Activated naive CD4-positive, alpha-beta T cell treated with anti-CD3 and anti-CD28 coated beads, Interleukin-2, amount 50 U/mL, for 16 hours (primary cell): Measurements from ENCODE around the gene CENPB.

ENCODE experiments used
- DNase-seq: peaks from one replicate; pipeline ENCODE4 v3.0.0-alpha.2; 2020

The CENPB gene

DNA sequence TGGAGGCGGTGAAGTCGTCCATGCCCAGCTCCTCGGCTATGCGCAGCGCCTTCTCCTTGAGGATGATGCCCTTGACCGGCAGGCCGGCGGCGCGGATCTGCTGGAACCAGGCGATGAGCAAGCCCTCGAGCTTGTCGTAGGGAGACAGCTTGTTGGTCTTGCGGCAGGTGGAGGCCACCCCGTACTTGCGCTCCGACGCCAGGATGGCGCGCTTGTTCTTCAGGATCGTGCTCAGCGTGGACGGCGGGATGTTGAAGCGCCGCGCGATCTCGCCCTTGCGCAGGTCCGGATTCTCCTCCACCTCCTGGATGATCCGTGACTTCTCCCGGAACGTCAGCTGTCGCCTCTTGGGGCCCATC, 435 bp downstream of the CENPB start:
- DNase-seq: peak; percentile 47

DNA sequence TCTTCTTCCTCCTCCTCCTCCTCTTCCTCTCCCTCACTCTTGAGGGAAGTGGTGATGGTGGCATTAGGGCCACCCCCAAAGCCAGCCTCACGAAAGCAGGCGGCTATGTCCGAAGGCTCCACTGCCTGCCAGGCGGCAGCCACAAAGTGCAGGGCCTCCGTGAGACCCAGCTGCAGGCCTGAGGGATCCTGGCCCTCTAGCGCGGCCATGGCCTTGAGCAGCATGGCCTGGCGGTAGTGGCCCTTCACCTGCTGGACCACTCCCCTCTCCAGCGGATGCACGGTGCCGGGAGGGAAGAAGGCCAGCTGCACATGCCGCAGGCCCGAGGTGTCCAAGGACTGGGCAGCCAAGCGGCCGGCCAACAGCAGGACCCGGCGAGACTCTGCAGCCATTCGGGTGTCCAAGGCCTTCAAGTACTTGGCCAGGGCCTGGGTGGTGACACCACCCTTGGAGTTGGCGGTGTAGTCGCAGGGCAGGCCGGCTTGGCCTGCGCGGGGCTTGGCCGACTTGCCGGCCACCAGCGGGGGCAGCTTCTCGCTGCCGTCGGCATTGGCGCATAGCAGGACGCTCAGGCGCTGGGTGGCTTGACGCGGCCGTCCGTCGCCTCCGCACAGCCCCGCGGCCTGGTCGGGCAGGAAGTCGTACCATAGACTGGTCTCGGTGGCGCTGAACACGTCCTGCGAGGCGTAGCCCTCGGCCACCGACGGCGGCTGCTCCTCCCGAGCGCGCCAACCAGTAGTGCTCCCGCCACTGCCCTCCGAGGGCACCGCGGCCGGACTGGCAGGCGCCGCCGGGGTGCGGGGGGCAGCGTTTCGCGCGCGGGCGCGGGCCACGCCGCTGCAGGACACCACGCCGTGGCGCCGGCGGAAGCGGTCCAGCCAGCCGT, 1.1 kb downstream of the CENPB start:
- DNase-seq: no peak

DNA sequence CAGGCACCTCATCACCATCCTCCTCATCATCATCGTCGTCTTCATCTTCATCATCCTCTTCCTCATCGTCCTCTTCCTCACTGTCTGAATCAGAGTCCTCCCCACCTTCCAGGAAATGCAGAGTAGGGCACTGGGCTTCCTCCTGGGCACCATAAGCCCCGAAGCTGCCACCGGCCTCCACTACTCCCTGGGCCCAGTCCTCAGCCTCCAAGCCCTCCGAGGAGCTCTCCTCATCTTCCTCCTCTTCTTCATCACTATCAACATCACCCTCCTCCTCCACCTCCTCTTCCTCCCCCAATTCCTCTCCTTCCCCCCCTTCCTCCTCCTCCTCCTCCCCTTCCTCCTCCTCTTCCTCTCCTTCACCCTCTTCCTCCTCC, 1.7 kb downstream of the CENPB start:
- no peak for DNase-seq

DNA sequence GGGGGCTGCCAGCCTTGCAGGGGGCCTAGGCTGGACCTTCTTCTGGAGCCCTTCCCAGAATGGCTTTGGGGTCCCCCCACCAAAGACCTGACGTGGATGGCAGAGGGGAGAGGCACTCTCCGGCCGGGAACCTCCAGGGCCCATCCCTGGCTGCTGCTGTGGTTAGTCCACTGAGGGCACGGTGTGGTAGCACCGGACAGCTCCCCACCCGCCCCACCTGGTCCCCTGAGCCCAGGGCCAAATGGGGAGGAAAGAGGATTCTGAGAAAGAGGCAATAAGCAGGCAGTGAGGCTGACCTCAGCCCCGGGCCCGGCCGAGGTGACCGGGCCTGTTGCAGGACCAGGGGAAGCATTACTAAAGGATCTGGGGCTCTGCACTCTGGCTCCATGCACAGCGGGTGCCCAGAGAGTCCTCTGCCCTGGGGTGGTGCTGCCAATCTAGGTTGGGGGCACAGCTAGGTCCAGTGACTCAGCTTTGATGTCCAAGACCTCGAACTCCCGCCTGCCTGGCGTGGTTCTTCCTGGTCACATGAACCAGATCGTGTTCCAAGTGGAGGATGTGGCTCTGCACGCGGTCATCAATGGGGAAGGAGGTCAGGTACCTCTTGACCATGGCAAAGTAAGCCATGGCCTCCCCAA, 2.2 kb downstream of the CENPB start:
- no peak for DNase-seq

DNA sequence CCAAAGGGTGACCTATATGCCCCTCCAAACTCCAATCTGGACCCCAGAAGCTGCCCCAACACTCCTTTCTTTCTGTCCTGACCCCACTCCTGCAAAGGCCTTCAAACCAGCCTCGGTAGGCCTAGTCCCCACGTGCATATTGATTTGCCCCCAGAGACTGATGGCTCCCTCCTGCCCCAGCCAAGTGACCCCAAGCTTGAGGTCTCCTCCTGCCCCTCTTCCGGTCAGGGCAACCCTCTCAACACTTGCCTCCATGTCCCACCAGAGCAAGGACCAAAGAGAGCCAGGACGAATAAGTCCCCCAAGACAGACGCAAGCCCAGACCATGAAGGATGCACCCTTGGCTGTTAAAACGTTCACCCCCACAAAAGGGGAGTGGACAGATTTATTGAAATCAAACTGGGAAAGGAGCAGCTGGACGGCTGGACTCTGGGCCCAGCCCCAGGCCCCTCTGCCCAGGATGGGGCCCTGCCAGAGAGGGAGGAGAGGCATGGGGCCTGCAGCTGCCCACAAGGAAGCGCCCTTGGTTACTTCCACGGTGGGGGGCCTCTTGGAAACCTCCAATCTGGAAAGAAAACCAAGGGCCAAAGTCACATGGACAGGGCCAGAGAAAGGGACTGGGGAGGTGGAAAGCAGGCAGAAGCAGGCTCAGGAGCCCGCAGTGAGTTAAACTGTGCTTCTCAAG, 2.9 kb downstream of the CENPB start:
- no peak for DNase-seq

DNA sequence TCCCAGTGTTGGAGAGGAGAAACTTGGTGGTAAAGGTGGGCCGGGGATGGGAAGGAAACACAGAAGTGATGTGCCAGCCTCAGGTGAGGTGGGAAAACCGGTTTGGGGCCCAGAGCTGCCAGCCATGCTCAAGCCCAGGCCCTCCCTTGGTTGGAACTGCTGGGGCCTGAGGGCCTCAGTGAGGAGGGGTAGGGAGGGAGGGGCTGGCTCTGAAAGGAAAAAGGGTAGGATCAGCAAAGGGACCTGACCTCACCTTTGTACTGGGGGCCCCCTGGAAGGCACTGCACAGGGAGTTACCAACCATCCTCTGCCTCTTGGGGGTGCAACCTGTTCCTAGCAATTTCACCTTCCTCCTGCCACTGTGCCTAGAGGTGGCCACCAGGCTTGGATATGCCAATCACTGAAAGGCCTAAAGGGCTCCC, 3.5 kb downstream of the CENPB start:
- no peak for DNase-seq

DNA sequence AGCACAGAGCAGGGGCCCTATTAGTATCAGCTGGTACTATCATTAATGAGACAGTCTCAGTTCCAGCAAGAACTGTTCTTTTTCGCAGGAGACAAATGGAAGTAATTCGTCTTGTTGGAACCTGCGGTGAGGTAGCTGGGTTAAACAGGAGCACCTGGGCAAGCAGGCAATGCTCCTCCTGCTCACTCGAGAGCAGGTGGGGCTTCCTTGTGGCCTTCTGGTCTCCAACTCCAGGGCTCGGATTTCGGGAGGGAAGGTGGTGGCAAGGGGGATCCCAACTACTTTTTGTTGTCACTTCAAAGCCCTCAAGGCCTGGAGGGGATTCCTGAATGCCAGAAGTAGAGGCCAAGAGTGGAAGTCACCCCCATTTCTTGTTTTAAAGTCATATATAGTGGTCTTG, 3.9 kb downstream of the CENPB start:
- no peak for DNase-seq

DNA sequence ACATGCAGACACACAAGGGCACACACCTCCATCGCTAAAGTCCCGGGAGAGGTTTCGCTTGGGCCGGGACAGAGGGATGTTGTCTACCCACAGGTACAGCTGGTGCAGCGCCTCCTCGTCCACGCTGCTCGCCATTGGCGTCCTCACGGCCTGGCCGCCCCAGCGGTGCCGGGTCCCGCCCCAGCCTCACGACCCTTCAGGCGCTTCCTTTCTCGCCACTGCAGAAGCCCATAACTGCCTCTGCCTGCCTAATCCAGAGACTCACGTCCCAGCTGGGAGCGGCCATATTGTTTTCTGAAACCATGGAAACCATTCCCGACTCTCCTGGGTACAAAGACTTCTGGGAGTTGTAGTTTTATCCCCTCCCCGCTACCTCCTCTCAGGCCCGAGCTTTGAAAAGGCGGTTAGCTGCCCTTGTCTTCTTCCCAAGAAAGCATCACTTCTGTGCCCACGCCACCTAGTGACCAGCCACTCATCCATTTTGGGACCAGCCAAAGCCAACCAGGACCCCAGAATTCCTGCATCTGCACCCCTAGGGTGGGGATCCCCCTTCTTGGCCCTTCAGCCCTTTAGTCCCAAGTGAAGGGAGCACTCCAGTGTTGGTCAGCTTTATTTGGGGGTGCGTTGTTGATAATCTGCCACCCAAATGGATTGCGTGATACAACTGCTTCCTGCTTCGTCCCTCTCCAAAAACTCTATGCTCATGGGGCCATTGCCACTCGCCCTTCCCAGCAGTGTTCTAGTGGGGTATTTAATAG, 5.2 kb downstream of the CENPB start, which contains the start of gene SPEF1:
Gene SPEF1, minus strand, starts transcription at position 296 of the 758 bp plus-strand sequence. Its CDS starts 161 bp downstream, at position 135.
- no peak for DNase-seq

DNA sequence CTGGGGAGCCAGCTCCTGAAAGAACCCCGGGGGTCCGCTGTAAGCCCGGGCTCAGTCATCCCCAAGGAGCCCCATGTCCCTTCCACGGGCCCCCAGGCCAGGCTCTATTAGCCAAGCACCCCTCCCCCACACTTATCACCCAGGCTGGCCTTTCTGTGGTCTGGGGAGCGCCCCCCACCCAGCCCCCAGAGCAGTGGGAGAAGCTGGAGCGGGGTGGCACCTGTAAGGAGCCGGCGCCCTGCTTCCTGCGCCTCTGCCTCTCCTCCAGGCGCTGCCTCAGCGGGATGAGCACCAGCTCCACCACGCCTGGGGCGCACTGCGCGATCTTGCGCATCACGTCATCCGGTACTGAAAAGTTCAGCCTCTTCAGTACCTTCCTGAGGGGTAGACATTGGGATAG, 7.6 kb downstream of the CENPB start:
- DNase-seq: no peak

DNA sequence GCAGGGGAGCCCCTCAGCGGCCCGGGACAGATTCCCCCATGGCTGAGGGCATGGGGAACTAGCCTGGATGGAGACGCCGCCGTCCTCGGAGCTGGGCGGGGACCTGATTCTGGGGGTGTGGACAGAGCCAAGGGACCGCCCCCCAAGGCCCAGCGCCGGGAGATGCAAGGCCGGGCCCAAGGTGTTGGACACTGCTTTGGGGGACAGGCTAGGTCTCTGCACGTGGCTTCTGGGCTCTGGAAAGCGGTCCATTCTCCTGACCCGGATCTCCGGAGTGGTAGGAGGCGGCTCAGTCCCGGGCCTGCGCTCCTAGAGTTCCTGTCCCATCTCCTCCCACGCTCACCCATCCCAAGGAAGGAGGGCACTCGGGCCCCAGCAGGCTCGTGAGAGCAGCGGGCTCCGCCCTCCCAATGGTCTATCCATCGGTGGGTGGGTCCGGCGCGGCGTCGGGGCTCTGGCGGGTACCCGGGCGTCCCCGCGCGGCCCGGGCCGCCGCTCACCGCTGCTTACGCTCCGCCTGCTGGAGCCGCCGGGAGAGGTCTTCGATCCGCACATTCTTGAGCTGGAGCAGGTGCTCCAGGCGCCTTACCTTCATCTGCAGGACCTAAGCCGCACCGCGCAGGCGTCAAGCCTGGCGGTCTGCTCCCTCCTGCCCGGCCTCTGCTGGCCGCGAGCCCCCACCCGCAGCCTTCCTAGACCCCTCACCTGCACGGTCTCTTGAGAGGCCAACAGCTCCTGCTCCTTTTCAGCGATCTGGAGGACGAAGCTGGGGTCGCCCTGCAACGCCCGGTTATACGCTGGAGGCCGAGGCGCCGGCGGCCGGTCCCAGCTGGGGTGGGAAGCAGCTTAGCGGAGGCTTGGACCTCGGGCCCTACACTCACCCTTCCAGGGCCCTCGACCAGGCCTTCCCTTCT, 8.6 kb downstream of the CENPB start:
- DNase-seq: no peak

DNA sequence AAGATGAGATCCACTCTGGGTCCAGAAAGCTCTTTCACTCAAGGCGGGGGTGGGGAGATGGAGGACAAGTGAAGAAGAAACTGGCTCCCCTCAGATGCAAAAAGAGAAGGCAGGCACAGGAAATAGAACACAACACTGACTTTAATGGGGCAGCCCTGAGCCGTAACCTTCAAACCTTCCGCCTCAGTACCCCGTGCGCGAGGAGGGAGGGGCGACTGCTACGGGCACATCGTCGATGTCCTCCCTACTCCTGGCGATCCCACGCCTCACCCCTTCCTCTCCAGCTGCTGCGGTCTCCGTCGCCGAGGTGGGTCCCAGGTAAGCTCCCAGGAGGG, 9.2 kb downstream of the CENPB start:
- DNase-seq: no peak

DNA sequence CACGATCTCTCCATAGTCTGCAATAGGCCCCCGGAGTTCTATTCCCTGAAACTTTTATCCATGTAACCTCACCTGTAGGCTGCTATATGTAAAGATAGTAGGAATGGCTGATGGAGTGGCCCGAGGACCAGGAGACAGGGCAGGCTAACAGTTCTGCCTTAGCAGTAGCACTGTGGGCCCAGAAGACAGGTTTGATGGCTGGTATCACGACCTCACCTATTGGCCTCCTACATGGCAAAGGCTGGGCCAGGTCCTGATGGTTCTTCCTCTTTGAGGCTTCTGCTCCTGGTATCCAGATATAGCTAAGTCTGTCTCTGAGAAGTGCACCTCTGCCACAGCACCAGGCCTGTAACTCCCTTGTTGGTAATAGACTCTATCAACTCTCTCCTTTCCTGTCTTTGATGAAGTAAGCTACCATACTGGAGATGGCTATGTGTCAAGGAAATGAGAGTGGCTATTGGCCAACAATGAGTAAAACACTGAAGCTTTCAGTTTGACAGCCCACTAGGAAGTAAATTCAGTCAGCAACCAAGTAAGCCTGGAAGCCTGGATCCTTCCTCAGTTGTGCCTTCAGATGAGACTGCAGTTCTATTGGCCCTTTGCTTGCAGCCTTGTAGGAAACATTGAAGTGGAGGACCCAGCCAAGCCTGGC, 11.0 kb downstream of the CENPB start:
- no peak for DNase-seq

DNA sequence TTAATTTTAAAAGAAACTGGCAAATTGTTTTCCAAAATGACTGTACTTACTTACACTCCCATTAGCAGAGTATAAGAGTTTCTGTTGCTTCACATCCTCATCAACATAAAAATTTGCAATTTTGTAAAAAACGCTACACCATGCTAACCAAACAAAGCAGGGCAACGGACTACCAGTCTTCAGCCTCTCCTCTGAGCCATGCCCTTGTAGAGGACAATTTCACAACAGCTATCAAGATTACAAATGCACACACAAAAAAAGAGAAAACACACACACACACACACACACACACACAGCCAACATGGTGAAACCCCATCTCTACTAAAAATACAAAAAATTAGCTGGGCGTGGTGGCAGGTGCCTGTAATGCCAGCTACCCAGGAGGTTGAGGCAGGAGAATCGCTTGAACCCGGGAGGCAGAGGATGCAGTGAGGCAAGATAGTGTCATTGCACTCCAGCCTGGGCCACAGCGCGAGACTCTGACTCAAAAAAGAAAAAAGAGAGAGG, 14.9 kb downstream of the CENPB start:
- DNase-seq: no peak

DNA sequence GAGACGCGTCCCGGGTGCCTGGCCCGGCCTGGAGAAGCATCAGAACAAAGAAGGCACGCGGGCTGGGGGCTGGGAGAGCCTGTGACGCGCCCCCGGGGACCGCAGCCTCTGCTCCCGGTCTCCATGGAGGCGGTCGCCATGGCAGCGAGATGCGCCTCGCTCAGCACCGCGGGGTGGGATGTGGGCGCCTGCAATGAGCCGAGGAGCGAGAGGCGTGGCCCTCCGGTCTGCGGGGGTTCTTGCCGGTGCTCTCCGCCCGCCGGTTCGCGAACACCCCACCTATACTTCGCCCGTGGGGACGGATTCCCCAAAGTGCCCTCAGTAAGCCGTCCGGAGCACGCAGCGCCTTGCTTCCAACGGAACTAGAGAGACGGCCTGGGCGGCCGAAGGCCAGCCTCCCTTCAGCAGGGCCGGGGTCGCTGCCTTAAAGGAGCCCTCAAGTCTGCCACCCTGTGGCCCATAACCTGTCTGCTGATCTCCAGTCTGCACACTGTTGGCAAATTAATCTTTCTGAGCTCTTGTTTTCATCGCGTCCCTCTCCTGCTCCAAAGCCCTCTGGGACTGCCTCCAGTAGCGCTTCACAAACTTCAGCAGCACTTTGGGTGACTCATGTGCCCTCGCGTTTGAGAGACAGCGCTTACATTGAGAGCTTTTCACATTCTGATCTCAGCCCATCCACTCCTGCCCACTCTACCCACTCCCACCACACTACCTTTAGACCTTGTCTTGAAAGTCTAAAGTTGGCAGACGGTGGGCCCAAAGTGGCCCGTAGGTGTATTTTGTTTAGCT, 18.0 kb downstream of the CENPB start:
- peak; percentile 84 for DNase-seq

DNA sequence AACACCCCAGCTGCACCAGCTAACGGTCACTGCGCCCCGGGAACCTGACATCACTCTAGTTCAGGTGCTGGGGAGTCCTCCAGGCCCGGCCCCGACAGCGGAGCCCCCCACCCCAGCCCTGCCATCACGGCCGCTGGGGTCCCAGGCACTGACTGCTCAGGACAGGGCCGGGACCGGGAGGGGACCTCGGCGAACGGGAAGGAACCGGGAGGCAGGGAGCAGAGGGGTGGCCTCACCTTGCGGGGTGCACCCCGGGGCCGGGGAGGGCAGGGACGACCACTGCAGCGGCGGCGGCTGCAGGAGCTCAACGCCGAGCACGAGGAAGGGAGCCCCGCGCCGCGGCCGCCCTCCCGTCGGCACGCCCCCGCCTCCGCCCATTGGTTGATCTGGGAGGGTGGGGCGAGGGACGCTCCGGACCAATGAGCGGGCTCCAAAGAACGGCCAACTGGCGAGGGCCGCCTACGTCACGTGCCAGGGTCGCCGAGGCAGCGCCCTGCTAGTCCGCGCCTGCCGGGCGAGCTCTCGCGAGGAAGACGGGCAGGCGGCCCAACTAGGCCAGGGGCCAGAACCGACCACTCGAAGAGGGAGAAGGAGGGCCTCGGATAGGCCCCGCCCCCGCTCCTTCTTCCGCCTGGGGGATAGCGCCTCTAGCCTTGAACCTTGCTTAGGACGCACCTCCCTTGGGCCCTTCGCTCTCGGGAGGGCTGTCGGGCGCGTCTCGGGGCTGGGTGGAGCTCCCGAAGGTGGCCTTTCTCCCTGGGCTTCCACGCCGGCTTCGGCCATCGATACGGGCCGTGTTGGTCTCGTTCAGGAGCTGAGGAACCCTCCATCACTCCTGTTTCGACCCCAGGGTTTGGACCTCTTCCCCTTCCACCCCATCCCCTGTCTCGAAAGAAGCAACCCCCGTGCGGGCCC, 18.9 kb downstream of the CENPB start, which contains the start of gene ADISSP:
Gene ADISSP, minus strand, starts transcription at position 327 of the 915 bp plus-strand sequence. CDS start 7,653 bp downstream, outside the sequence.
- peak; percentile 98 for DNase-seq

DNA sequence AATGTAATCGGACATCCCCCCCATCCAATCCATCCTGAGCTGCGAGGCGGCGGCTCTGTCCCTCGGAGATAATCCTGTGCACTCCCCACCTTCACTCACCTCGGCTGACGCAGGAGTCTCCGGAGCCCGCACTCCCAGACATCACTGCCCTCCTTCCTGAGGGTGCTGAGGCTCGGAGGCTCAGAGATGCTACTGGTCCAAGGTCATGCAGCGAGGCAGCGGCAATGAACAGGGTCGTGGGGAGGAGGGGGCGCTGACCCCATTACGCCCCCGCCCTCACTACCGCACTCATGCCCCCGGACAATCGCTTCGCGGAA, 19.5 kb downstream of the CENPB start:
- DNase-seq: no peak

DNA sequence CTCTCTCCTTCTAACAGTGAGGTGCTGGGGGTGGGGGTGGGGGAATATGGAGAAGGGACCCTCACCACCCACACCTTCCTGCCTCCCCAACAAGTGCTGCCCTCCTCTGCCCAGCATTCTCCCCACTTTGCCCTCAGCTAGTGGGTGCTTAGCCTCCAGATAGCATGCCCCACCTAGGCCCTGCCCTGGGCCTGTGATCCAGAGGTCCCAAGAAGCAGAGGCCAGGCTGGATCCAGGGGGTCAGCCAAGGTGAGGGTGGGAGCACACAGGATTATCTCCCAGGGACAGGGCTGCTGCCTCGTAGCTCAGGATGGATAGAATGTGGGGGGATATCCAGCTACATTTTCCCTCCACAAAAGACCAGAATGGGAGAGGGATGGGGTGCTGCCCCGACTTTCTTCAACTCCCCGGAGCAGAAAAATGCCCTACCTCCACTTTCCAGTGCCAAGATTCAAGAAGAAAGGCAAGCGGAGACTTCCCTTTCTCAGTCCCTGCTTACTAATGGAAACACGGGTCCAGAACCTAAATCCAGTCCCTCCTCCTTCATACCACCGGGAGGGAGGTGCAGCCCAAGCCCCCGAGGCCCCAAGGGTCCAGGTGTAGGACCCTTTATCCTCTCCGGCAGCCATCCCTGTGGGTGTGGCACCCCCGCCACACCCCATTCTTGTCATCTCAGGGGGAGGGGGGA, 20.0 kb downstream of the CENPB start:
- DNase-seq: no peak

DNA sequence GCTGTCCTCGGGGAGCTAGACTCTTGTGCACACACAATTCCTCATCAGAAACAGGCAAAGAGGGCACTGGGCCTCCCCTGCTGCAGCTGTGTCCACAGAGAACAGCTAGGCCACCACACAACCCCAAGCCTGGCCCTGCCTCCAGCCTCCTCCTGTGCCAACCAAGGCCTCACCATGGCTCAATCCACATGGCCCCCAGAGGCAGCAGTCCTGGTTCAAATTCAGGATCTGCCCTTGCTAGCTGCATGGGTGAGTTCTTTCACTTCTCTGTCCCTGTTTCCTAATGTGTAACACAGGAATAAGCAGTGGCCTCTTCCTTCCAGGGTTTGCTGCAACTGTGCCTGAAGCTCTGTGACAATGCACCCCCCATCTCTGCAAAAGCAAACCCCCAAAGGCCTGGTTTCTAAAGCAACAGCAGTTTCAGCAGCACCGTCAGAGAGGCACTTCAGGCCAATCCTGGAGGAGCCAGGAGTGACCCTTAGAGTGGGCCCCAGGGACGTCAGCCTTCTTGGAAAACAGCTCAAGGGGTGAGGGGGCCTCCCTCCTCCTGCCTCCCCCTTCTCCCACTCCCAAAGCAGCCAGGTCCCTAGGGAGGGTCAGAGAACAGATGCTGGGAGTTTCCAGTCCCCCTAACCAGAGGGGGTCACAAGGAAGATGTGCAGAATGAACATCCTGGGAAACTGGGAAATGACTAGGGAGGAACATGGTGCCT, 21.2 kb downstream of the CENPB start:
- no peak for DNase-seq
